ENCODE data around the gene CRIM1.

The CRIM1 gene

DNA sequence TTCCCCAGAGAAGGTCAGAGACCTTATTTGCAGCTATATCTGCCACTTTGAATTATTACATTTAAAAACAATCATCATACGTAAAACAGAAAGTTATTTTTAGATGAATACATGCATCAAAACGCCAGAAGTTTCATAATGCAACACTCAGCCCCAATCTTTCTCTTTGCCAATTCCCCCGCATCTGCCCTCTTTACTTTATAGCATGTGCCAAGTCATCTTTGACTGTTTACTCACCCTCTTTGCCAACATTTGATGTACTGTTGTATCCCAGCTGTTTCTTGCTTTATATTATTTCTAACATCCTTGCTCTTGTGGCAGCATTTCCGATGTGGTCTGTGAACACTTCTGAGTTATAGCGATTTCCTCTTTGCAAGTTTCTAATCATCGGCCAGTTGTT lies 86.2 kb downstream of the CRIM1 start:
- TF ChIP-seq FOXP2 (optimal IDR thresholded peaks at IDR 0.05; ENCODE audit: borderline replicate concordance, extremely low read depth, extremely low read length, insufficient read depth) (no peak), SIN3A (IDR thresholded peaks at IDR 0.05; ENCODE audit: borderline replicate concordance, insufficient read depth, low read length) (no peak), POLR2AphosphoS5 (IDR thresholded peaks at IDR 0.05; ENCODE audit: low read depth, low read length) (no peak), TAF1 (IDR thresholded peaks at IDR 0.05; ENCODE audit: borderline replicate concordance, insufficient read depth, low read length) (no peak)
- TF ChIP-seq, protein P1, sequence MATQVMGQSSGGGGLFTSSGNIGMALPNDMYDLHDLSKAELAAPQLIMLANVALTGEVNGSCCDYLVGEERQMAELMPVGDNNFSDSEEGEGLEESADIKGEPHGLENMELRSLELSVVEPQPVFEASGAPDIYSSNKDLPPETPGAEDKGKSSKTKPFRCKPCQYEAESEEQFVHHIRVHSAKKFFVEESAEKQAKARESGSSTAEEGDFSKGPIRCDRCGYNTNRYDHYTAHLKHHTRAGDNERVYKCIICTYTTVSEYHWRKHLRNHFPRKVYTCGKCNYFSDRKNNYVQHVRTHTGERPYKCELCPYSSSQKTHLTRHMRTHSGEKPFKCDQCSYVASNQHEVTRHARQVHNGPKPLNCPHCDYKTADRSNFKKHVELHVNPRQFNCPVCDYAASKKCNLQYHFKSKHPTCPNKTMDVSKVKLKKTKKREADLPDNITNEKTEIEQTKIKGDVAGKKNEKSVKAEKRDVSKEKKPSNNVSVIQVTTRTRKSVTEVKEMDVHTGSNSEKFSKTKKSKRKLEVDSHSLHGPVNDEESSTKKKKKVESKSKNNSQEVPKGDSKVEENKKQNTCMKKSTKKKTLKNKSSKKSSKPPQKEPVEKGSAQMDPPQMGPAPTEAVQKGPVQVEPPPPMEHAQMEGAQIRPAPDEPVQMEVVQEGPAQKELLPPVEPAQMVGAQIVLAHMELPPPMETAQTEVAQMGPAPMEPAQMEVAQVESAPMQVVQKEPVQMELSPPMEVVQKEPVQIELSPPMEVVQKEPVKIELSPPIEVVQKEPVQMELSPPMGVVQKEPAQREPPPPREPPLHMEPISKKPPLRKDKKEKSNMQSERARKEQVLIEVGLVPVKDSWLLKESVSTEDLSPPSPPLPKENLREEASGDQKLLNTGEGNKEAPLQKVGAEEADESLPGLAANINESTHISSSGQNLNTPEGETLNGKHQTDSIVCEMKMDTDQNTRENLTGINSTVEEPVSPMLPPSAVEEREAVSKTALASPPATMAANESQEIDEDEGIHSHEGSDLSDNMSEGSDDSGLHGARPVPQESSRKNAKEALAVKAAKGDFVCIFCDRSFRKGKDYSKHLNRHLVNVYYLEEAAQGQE (IDR thresholded peaks at IDR 0.05; ENCODE audit: insufficient read depth in 1 of 2, low read depth in 2 of 2, low read length in 2 of 2) = no peak

DNA sequence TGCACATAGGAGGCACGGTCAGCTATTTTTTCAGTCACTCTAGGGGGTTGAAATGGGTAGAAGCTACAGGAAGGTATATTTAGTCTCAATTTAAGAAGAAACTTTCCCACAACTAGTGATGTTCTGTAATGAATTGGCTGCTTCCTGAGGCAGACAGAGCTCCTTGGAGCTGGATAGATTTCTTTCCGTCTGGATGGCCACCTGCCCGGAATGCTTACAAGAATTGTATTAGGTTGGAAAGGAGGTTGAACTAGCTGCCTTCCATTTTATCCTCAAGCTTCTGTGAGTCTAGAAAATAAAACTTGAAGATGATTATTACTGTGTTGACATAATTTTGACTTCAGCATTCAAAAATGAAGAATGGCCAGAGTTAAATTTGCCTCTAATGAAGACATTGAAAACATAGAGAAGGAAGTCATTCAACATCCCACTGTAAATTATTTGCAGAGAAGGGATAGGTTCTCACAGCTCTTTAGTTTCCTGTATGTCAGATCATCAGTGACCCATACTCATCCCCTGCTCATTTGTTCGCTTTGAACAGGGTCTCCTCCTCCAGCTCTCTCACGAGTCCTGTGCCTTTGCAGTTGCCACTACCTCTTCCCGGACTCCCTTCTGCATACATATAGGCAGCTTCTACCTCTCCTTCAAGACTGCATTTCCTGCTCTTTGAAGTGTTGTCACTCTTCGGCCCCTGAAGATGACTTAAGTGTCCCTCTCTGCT lies 88.8 kb downstream of the CRIM1 start:
- TF ChIP-seq FOXP2 (optimal IDR thresholded peaks at IDR 0.05; ENCODE audit: borderline replicate concordance, extremely low read depth, extremely low read length, insufficient read depth) = no peak
- TF ChIP-seq, protein P1 (IDR thresholded peaks at IDR 0.05; ENCODE audit: insufficient read depth in 1 of 2, low read depth in 2 of 2, low read length in 2 of 2) = no peak
- no peak for TF ChIP-seq SIN3A (IDR thresholded peaks at IDR 0.05; ENCODE audit: borderline replicate concordance, insufficient read depth, low read length)
- no peak for TF ChIP-seq TAF1 (IDR thresholded peaks at IDR 0.05; ENCODE audit: borderline replicate concordance, insufficient read depth, low read length)
- TF ChIP-seq POLR2AphosphoS5 (IDR thresholded peaks at IDR 0.05; ENCODE audit: low read depth, low read length) = no peak

DNA sequence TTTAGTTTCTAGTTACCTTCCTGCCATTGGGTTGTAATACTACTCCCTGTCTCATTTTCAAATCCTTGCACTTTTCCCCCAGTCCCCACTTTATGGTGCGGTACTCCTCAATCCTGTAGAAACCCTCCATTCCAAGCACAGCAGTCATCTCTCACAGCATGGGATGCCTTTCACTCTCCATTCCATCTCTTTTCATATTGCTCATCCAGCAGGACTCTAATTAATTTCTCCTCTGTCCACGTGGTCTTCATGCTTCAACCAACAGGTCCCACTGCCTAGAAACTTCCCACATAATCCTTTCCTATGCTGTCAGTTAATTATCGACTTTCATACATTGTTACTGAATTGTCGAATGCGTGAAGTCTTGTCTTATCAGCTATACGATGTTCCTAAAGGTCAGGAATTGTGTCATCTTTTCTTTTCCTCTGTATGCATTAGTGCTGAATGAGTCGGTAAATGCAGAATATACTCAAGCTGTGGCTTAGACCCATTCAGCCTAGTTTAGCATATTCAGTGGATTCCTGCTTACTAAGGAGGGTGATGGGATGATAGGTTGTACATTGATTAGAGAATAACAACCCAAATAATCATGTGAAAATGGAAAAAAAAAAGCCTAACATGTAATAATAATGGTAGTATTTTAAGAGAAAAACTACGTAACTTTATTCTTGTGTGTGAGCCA lies 89.7 kb downstream of the CRIM1 start:
- TF ChIP-seq FOXP2 (optimal IDR thresholded peaks at IDR 0.05; ENCODE audit: borderline replicate concordance, extremely low read depth, extremely low read length, insufficient read depth) (no peak), SIN3A (IDR thresholded peaks at IDR 0.05; ENCODE audit: borderline replicate concordance, insufficient read depth, low read length) (no peak), TAF1 (IDR thresholded peaks at IDR 0.05; ENCODE audit: borderline replicate concordance, insufficient read depth, low read length) (no peak), POLR2AphosphoS5 (IDR thresholded peaks at IDR 0.05; ENCODE audit: low read depth, low read length) (no peak)
- TF ChIP-seq, protein P1 (IDR thresholded peaks at IDR 0.05; ENCODE audit: insufficient read depth in 1 of 2, low read depth in 2 of 2, low read length in 2 of 2) = no peak

DNA sequence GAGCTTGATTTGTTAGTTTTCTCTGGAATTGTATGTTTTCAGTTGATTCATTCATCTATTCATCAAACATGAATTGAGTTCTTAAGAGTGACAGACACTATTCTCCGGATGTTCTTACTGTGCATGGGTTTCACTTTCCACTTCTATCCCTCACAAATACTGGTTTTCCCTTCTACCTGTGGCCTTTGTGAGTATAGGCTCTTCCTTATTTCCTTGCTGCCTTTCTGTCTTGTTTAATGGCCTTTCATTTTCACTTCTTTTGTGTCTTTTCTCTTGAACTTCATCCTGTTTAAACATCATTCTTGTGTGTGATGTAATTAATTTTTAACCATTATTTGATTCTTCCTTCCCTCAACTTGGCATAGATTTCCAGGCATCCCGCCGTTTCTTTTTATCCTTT lies 90.7 kb downstream of the CRIM1 start:
- TF ChIP-seq, protein P1 (IDR thresholded peaks at IDR 0.05; ENCODE audit: insufficient read depth in 1 of 2, low read depth in 2 of 2, low read length in 2 of 2) = no peak
- TF ChIP-seq POLR2AphosphoS5 (IDR thresholded peaks at IDR 0.05; ENCODE audit: low read depth, low read length) (no peak), SIN3A (IDR thresholded peaks at IDR 0.05; ENCODE audit: borderline replicate concordance, insufficient read depth, low read length) (no peak), FOXP2 (optimal IDR thresholded peaks at IDR 0.05; ENCODE audit: borderline replicate concordance, extremely low read depth, extremely low read length, insufficient read depth) (no peak), TAF1 (IDR thresholded peaks at IDR 0.05; ENCODE audit: borderline replicate concordance, insufficient read depth, low read length) (no peak)
